GM15510 (cell line): ENCODE measurements around the gene ZFAND3.

Experiments used
- POLR2A ChIP-seq: IDR thresholded peaks from 3 replicates; pipeline ENCODE4 v1.6.1; 2011; ENCODE audit warnings: borderline replicate concordance; ENCODE audit not compliant: insufficient read length; ENCODE audit errors: extremely low read depth

The ZFAND3 gene

GRCh38 chr6:38166411-38167240 is 347.1 kb downstream of the ZFAND3 start:
- no peak for TF ChIP-seq POLR2A

GRCh38 chr6:38167598-38167997 is 348.1 kb downstream of the ZFAND3 start:
- no peak for TF ChIP-seq POLR2A

GRCh38 chr6:38168126-38168525 is 348.6 kb downstream of the ZFAND3 start:
- no peak for TF ChIP-seq POLR2A

GRCh38 chr6:38168699-38169098 is 349.2 kb downstream of the ZFAND3 start:
- no peak for TF ChIP-seq POLR2A

- TF ChIP-seq POLR2A = no peak
Observed at GRCh38 chr6:38169221-38169976, 349.9 kb downstream of the ZFAND3 start.

GRCh38 chr6:38169977-38170526 is 350.5 kb downstream of the ZFAND3 start:
- TF ChIP-seq POLR2A = no peak

GRCh38 chr6:38170666-38171355 is 351.3 kb downstream of the ZFAND3 start:
- no peak for TF ChIP-seq POLR2A

- no peak for TF ChIP-seq POLR2A
Observed at GRCh38 chr6:38171997-38172738, 352.6 kb downstream of the ZFAND3 start.

GRCh38 chr6:38172739-38173410 is 353.3 kb downstream of the ZFAND3 start:
- no peak for TF ChIP-seq POLR2A

- TF ChIP-seq POLR2A = no peak
Observed at GRCh38 chr6:38173909-38174308, 354.4 kb downstream of the ZFAND3 start.

GRCh38 chr6:38174315-38174714 is 354.8 kb downstream of the ZFAND3 start:
- TF ChIP-seq POLR2A = no peak

GRCh38 chr6:38174806-38175495 is 355.4 kb downstream of the ZFAND3 start:
- TF ChIP-seq POLR2A = no peak

GRCh38 chr6:38175786-38176185 is 356.3 kb downstream of the ZFAND3 start:
- TF ChIP-seq POLR2A = no peak
